Suprapubic skin (tissue), 4 donors: ENCODE measurements around the gene DDB1.

Source experiments
- CTCF ChIP-seq, 2 donors: fragments of 200-600 bp in 1 of 2; fragments of 450-650 bp in 1 of 2; sonication (generic) in 1 of 2; IDR thresholded peaks; one replicate each; pipeline ENCODE4 v1.5.1; 2016 to 2019; ENCODE audit warnings: antibody characterized with exemption in 2 of 2, mild to moderate bottlenecking in 1 of 2, moderate library complexity in 1 of 2
- EP300 ChIP-seq: sonication (generic); formaldehyde crosslinking; IDR thresholded peaks from one replicate; pipeline ENCODE4 v1.6.1; 2017; ENCODE audit warnings: antibody characterized with exemption
- POLR2A ChIP-seq, 2 donors: fragments of 450-650 bp; IDR thresholded peaks; one replicate each; pipeline ENCODE4 v1.6.1; 2017; ENCODE audit warnings: antibody characterized with exemption in 2 of 2, mild to moderate bottlenecking in 2 of 2, moderate library complexity in 2 of 2
- POLR2AphosphoS5 ChIP-seq, 3 donors: sonication (generic); formaldehyde crosslinking; IDR thresholded peaks; one replicate each; pipeline ENCODE4 v1.6.1; 2017; ENCODE audit warnings: antibody characterized with exemption in 3 of 3

- TF ChIP-seq CTCF (IDR thresholded peaks at IDR 0.05) = no peak
- no peak for TF ChIP-seq POLR2A (IDR thresholded peaks at IDR 0.05)
- TF ChIP-seq EP300 = no peak
- no peak for TF ChIP-seq POLR2AphosphoS5 (IDR thresholded peaks at IDR 0.05)
Observed at GRCh38 chr11:61310749-61311148, 22.2 kb downstream of the DDB1 start.
